Measurements from ENCODE around the gene VAMP2.
"Not testable (repeated sequence)": the region's sequence is repeated elsewhere in the genome, so short reads cannot be mapped to it uniquely, and the experiment has no call there.

Gene VAMP2

DNA sequence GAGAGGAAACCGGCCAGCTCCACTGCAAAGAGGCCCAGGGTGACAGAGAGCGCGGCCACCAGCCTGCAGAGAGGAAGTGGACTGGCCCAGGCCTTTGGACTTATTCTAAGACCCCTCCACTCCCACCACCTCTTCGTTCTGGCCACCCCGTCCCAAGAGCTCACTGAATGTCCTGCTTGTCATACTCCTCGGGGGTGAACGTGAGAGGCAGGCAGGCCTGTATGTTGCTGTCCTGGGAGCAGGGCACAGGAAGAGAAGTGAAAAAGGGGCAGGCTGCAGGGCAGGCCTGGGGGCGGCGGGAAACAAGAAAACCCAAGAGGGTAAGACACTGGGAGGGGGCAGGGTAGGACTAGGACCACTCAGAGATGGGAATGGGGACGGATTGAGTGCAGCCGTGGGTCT lies 13.0 kb upstream of the VAMP2 start:
- DNase-seq, result no peak

DNA sequence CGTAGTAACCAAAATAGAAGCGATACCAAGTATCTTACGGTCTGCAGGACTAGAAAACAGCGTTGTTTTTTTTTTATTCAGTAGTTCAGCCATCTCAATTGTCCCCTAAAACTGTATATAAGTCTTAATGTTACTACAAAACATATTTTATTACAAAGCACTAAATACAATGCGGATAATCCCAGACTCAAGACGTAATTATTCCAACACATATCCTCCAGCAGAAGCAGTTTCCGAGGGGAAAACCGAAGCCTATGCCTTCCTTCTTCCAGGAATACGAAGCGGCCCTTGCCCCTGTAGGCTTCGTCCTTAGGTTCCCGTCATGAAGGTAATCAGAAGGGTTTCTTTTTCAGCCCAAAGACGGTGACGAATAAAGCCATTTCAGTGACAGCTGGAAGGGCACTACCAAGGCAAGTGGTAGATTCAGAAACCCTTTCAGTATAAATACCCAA lies 11.1 kb upstream of the VAMP2 start:
- peak in 2 of 3 experiments; percentile 35 to 46 for DNase-seq

DNA sequence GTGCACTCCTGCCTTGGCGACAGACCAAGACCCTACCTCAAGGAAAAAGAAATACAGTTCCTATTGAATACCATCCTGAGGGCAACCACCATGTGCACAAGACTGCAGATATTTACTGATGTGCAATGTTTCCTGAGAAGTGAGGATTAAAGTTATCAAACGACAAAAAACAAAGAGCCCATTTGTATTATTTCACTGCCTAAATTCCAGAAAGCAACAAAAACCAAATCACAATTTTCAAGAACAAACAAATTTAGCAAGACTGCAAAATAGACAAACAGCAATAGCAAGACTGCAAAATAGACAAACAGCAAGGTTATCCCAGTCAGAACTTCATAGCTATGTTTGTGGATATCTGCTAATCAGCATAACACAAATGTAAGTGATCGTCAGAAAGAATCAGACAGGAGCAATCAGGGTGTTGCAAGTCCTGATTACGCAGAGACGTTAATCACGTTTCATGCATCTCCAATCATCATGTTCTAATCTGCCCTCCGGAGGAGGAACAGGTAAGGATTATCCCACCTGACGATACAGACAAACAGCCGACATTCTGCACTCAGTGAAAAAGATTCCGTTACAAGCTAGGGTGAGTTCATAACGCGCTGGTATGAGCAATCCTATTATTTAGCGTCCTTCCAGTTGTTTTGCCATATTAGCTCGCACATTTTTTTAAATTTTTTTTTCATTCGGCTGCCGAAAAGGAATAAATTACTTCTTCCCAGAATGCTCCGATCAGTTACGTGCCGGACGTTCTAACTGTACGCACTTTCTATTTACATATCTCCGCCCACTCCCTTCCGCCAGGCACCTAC lies 10.5 kb upstream of the VAMP2 start:
- peak; percentile 80 to 96 (median 88) for DNase-seq

DNA sequence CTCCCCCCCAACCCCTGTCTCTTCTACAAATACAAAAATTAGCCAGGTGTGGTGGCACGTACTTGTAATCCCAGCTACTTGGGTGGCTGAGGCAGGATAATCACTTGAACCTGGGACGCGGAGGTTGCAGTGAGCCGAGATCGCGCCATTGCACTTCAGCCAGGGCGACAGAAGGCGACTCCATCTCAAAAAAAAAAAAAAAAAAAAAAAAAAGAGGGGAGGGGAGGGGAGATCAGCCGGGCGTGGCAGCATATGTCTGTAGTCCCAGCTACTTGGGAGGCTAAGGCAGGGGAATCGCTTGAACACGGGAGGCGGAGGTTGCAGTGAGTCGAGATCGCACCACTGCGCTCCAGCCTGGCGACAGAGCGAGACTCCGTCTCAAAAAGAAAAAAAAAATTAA lies 7.4 kb upstream of the VAMP2 start:
- not testable (repeated sequence) for DNase-seq

- DNase-seq, result no peak
These were observed 4.8 kb upstream of the VAMP2 start for GRCh38 chr17:8167526-8167925.

DNA sequence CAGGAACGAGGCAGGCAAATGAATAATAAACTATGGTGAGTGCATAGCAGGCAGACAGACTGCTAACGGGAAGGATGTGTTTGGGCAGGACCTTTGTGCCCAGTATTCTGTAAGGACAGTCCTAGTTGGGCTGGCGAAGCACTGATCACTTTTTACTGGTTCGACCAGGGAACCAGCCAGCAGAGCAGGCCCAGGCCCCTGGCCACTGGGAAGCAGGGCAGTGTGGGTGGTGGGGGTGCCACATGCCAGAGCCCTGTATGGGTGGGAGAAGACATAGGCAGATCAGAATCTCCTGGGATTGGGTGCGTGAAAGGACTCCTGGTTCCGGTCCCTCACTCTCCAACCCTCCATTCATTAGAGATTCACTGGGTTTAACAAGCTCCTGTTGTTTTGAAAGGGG lies 4.0 kb upstream of the VAMP2 start:
- no peak for DNase-seq

DNA sequence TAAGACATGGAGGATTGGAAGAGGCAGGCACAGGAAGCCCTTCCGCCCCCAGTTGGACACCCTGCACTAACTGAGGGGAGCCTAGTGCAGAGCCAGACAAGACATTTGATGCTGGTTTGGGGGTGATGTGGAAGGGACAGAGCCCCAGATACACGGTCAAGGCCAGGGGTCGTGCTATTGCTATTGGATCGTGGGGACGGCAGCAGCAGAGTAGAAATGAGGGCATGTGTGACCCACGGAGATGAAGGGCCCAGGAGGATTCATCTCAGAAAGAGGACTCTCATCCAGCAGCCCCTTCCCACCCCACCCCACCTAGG lies 2.0 kb upstream of the VAMP2 start:
- DNase-seq, result no peak

- DNase-seq, result peak in 2 of 3 experiments; percentile 26 to 38
These were observed 1.4 kb upstream of the VAMP2 start for GRCh38 chr17:8163978-8164814.

DNA sequence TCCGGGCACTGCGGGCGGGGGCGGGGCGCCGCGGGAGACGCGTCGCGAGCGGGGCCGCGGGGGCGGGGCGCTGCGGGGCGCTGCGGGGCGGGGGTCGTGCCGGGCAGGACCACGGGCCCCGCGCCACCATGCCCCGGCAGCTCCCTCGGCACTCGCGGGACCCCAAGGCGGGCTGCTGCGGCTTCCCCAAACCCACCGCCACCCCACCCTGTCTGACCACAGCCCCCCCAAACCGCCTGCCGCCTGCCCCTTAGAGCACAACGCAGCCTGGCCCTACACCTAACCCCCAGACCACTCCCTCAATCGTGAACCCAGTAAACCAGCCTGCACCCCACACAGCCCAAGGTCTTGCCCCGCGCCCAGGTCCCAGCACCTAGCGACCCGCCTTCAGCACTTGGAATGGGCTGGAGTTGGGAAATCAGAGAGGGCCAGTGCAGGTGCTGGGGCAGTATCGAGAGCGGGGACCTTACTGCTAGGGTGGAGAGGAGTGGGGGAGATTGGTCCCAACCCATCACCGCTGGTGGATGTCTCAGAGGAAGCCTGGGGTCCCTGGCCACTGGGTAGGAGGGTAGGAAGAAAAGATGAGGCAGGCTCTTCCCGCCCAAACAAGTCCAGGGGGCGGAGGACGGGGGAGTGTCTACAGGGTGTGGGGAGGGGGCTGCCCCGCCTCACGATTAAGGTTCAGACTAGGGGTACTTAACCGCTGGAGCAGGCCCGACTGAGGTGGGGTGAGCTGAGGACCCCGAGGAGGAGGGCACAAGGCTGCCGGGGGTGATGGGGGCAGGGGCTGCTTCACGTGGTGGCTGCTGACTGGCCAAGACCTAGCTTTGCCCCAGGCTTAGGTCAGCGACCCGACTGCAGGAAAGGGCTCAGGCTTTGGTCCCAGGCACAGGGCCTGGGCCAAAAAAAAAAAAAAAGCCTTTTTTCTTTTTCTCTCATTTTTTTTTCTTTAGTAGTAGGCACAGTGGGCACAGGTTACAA lies 539 bp upstream of the VAMP2 start:
- DNase-seq, result peak in 1 of 3 experiments; percentile 11

DNA sequence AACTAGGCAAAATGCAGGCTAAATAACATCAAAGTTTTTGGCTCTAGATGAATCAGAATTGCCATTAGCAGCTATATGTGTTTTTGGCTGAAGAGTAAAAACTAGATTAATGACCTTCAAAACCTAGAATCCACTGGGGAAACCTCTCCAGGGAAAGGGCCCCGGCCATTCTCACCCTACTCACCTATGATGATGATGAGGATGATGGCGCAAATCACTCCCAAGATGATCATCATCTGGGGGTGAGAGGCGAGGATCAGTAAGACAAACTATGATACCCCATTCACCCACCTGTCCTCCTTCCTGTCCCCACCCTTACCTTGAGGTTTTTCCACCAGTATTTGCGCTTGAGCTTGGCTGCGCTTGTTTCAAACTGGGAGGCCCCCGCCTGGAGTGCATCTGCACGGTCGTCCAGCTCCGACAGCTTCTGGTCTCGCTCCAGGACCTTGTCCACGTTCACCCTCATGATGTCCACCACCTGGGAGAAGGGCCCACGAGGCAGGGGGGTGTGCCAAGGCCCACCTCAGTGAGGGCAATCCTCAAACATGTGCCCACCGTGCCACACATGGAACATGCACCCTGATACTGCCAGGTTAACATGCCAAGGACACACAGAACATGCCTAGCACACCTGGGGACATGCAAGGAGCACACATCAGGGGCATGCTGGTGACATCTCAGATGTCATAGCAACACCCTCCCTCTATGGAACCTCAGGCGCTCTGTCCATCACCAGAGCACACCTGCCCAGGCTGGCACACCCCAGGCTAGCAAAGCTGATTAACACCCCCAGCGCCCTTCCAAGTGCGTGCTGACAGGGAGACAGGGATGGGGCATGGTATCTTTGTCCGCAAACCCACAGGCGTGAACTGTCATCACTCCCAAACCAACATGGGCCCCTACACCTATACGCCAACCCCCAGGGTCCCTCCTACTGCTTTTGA lies 1.2 kb downstream of the VAMP2 start:
- DNase-seq, result peak in 1 of 3 experiments; percentile 2

- no peak for DNase-seq
These were observed 2.0 kb downstream of the VAMP2 start for GRCh38 chr17:8160741-8161221.

DNA sequence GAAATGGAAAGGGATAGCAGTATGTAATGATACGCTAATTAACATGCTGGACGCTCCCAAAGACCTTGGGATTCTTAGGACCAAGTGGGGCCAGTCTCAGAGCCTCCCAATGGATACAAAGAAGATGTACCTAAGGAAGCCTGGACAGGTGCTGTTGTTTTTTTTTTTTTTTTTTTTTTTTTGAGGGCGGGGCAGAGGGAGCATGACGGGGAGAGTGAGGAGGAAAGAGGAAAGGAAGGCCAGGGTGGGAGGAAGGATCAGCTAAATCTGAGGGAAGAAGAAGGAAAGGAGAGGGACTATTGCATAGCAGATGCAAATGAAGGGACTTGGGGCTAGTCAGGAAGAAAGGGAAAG lies 2.5 kb downstream of the VAMP2 start:
- no peak for DNase-seq

DNA sequence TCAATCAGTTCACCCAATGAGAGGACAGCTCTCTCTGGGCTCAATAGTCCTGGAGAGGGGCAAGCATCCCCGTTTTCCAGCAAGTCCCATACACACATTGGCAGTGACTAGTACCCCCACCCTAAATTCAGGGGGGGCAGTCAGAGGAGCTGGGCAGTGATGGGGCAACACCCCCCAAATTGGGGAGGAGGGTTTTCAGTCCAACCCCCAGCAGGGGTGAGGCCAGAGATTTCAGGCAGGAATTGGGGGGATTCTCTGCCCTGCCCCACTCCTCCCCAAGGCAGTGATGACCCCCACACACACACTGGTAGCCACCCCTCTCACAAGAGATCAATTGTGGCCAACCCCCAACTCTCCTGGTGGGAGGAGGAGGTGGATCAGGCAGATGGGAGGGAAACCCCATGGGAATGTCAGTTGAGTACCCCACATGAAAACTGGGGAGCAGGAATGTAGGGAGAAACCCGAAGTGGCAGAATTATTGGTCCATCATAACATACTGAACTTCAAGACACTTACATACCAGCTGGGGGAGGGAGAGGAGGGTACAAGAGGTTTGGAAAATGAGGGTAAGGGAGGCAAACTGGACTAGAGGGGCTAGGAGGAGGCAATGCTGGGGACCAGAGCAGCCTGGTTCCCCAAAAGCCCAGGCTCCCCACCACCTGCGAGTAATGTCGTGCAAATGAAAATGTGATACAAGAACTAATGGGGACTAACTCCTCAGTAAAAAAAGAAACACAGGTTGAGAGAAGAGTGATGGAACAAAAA lies 3.1 kb downstream of the VAMP2 start:
- no peak for DNase-seq

DNA sequence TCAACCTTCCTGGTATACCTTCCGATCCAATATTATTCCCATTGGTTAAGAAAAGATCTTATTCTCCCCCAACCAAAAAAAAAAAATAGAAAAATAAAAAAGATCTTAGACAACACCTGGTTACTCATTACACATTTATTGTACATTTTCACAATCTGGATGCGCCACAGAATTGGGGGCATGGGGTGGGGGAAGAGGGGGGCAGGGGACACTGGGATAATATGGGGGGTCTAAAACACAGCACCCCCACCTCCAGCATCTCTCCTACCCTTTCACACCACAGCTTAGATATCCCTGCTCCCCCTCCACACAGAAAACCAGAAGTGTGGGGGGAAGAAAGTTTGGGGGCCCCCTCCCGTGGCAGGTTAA lies 3.7 kb downstream of the VAMP2 start:
- DNase-seq, result no peak

- DNase-seq, result peak; percentile 52 to 75 (median 68)
These were observed 4.3 kb downstream of the VAMP2 start for GRCh38 chr17:8158267-8159031.

GRCh38 chr17:8156246-8156992 lies 6.3 kb downstream of the VAMP2 start:
- DNase-seq, result peak; percentile 96 to 100 (median 97)

DNA sequence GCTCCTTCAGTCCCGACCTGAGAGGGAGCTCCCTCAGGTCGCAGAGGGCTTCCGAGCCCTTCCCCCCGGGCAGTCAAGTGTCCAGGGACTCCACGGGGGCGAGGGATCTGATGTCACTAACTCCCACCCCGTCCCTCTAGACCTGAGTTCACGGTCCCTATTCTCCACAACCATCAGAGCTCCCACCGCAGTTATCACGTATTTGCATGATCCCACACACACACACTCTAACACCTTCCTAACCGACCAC lies 6.8 kb downstream of the VAMP2 start:
- DNase-seq, result no peak

- no peak for DNase-seq
These were observed 7.3 kb downstream of the VAMP2 start for GRCh38 chr17:8155231-8155995.

DNA sequence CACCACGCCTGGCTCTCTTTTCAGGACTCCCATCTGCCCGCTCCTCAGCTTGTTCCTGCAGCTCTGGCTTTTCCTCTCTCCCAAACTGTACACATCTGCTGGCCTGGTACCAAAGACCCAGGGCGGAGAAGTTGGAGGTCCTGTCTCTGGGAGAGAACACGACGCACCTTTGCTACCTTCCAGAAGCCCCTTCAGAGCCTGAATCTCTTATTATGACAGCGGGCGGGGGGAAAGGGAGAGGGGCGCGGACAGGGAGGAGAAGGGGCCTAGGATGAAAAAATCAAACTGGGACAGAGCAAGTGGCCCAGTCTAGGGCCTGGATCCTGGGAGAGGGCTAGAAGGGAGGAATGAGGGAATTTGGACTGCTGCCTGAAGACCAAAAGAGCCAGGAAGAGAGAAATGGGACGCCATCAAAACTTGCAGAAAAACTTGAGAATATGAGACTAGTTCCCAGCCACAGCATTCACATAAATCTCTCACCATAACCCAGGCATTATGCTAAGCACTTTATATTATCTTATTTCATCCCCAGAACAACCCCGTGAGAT lies 8.1 kb downstream of the VAMP2 start:
- no peak for DNase-seq

Measured in NCI-H1417 (cell line).